SJSA1 (cell line): Measurements from ENCODE around the gene ZFP36. TPM values are rescaled to one million over a fixed set of nuclear protein-coding genes. Genes with fewer than 3 reads are reported as not detected.
"Not testable (repeated sequence)": the region's sequence is repeated elsewhere in the genome, so short reads cannot be mapped to it uniquely, and the experiment has no call there.

Experiments used
- DNase-seq, 2 experiments: peaks; one replicate each; pipeline ENCODE4 v3.0.0-alpha.2; 2015 to 2020; ENCODE audit warnings: low spot score in 2 of 2, low read depth in 1 of 2
- H3K27ac ChIP-seq: fragments of 250-450 bp; sonication (Bioruptor Pico); 2 replicates; pipeline ENCODE4 v1.5.1; 2020; ENCODE audit warnings: mild to moderate bottlenecking, moderate library complexity
- H3K27me3 ChIP-seq: fragments of 250-450 bp; sonication (Bioruptor Pico); replicated peaks from 2 replicates; pipeline ENCODE4 v1.5.1; 2020; ENCODE audit warnings: mild to moderate bottlenecking, moderate library complexity
- H3K36me3 ChIP-seq: fragments of 250-450 bp; sonication (Bioruptor Pico); 2 replicates; pipeline ENCODE4 v1.5.1; 2020; ENCODE audit warnings: mild to moderate bottlenecking
- H3K4me1 ChIP-seq: fragments of 250-450 bp; sonication (Bioruptor Pico); replicated peaks from 2 replicates; pipeline ENCODE4 v1.6.1; 2021; ENCODE audit warnings: mild to moderate bottlenecking
- H3K4me3 ChIP-seq: fragments of 250-450 bp; sonication (Bioruptor Pico); 2 replicates; pipeline ENCODE4 v1.5.1; 2020; ENCODE audit warnings: mild to moderate bottlenecking
- H3K9me3 ChIP-seq: fragments of 250-450 bp; sonication (Bioruptor Pico); replicated peaks from 2 replicates; pipeline ENCODE4 v1.5.1; 2020; ENCODE audit warnings: mild to moderate bottlenecking
- total RNA-seq: library from RNA; depleted of rRNA; stranded (reverse); fragments of >200 nt; shearing (Covaris generic); gene quantifications from 2 replicates; pipeline ENCODE4 v1.2.3, GENCODE V29; 2014

ZFP36 gene
- total RNA-seq, 1 experiment from 2014 or later: 4.3 TPM

DNA sequence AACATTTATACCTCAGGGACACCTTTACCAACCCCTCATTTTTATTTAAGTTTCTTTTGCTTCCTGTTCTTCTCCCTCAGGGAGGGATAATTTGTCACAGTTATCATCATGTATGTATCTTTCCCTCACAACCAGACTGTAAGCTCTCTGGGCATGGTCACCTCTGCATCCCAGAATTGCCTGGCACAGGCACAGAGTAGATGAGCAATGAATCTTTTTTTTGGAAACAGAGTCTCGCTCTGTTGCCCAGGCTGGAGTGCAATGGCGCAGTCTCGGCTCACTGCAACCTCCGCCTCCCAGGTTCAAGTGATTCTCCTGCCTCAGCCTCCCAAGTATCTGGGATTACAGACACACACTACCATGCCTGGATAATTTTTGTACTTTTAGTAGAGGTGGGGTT is 27.3 kb upstream of the ZFP36 start:
- H3K9me3 ChIP-seq, H3K4me1 ChIP-seq, H3K27me3 ChIP-seq, H3K4me3 ChIP-seq, DNase-seq, H3K27ac ChIP-seq: not testable (repeated sequence)
- peaks cover 94% of the 10 kb centered on the region for H3K36me3 ChIP-seq

GRCh38 chr19:39379865-39380396 is 26.7 kb upstream of the ZFP36 start:
- no peaks in the 10 kb centered on the region for H3K27me3 ChIP-seq
- peaks cover 93% of the 10 kb centered on the region for H3K36me3 ChIP-seq
- DNase-seq: no peak
- no peak overlapping the region for H3K27ac ChIP-seq
- H3K9me3 ChIP-seq: no peaks in the 10 kb centered on the region
- H3K4me1 ChIP-seq: no peaks in the 10 kb centered on the region
- H3K4me3 ChIP-seq: no peak overlapping the region

DNA sequence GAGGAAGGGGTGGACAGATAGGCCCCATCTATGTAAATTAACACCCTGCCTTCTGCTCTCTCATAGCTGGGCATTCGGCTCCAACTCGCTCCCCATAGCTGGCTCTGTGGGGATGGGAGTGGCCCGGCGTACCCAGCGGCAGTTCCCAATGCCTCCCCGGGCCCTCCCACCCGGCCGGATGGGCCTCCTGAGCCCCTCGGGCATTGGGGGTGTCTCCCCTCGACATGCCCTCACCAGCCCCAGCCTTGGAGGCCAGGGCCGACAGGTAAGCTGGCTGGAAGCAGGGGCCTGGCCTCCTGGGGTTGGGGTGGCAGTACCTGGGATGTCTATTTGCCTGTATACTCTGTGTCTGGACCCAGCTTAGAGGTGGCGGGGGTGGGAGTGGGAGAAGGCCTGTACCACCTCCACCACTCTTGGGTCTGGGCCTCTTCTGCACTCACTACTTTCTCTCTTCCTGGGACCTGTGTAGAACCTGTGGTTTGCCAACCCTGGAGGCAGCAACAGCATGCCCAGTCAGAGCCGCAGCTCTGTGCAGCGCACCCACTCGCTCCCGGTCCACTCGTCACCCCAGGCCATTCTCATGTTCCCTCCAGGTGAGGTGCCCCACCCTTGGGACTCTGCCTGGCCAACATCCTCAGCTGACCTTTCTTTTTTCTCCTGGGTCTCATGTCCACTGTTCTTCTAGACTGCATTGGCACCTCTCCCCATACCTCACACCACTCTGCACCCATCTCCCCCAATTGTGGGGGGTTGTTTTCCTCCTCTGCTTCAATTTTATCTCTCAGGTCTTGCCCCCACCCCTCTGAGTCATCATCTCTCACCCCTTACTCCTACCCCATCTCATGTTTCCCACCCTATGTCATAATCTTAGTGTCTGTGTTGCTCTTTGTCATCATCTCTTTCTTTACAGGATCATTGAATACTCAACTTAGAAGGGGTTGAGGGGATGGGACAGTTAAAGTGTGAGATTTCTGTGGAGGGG is 25.8 kb upstream of the ZFP36 start:
- no peaks in the 10 kb centered on the region for H3K27me3 ChIP-seq
- no peak overlapping the region for H3K27ac ChIP-seq
- no peak overlapping the region for H3K4me3 ChIP-seq
- H3K4me1 ChIP-seq: no peaks in the 10 kb centered on the region
- no peaks in the 10 kb centered on the region for H3K9me3 ChIP-seq
- DNase-seq: no peak
- peaks cover 91% of the 10 kb centered on the region for H3K36me3 ChIP-seq

DNA sequence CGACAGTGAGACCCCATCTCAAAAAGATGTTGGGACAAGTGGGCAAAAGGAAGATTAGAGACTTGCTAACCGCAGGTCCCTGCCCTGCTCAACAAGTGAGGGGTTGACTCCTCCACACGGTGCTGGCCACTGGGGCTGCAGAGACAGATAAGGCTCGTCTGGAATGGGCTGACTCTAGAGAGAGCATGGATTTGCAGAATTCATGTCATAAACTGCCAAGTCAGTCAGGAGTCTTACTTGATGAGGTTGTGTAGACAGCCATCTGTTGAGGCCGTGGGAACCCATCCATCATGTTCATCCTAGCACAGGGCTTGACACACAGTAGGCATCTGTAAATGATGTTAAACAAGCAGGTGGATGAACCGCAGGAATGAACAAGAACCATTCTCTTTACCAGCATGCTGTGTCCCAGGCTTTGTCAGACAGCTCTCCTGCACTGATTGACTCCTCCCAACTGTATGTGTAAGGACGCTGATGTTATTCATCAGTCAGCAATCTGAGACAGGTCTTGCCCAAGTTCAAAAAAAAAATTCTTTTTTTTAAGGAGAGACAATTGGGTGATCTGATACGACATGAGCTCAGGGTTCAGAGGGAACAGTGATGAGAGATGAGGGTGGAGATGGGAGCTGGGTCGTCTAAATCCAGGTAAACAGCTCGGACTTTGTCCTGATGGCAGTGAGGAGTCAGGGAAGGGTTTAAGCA is 24.6 kb upstream of the ZFP36 start:
- H3K4me1 ChIP-seq: no peaks in the 10 kb centered on the region
- no peak overlapping the region for H3K27ac ChIP-seq
- H3K9me3 ChIP-seq: no peaks in the 10 kb centered on the region
- no peak overlapping the region for H3K4me3 ChIP-seq
- no peak for DNase-seq
- H3K27me3 ChIP-seq: no peaks in the 10 kb centered on the region
- peaks cover 91% of the 10 kb centered on the region for H3K36me3 ChIP-seq

DNA sequence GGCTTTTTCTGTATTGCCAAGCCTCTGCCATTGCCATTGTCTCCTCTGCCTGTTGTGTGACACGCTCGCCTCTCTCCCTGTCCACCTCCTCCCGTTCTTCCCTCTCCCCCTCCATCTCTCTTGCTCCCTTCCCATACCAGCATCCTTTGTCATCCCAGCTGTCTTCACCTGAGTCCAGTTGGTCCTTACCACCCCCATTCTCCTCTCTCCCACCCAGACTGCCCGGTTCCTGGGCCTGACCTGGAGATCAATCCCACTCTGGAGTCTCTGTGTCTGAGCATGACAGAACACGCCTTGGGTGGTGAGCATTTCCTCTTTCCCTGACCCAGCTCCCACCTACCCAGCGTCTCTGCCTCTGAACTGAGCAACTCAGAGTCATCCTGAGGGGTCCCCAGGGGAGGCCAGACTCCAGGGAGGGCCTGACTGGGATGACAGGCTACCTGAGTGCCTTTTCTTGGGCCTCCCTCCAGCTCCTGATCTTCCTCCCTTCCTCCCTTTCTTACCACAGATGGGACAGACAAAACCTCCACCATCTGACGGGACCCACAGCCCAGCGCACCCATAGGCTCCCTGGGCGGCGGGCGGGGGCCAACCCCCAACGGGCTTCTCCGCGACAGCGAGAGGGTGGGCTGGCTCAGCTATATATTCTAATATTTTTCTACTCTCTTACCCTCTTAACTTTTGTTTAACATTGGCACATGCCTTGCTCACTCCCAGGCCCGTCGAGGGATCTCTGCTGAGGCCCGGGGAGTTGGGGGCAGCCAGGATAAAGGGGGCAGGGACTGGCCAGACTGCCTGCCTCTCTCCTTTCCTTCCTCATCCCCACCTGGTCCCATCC is 23.4 kb upstream of the ZFP36 start:
- no peaks in the 10 kb centered on the region for H3K9me3 ChIP-seq
- peaks cover 91% of the 10 kb centered on the region for H3K36me3 ChIP-seq
- no peak overlapping the region for H3K27ac ChIP-seq

DNA sequence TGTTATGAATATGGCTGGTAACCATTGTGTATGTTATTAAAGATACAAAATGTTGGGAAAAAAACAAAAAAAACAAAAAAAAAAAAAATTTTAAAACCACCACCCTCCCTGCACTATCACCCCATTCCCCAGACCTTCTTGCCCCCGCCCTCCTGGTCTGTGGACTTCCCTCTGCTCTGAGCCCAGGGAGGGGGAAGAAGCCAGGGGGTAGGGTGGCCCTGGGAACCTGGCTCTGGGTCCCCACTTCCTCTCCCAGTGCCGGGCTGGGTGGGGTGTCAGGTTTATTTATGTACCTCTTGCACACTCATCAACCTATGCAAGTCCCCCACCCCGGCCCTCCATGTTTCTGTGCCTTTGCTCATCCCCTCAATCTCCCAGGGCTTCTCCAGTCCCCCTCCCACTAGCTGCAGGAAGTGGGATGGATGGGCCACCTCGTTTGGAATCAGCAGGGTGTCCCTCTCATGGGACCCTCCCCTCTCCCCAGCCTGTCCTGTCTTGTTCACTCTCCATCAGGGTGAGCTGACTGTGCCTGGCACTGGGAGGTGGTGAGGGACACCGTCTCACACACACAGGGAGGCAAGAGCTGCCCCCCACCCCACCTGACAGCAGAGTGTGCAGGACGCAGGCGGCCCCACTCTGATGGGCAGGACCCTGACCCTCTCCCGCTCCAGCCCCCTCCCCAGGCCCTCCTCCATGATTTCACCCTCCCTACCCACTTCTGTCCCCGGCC is 21.6 kb upstream of the ZFP36 start:
- H3K9me3 ChIP-seq: no peaks in the 10 kb centered on the region
- no peaks in the 10 kb centered on the region for H3K27me3 ChIP-seq
- peaks cover 4% of the 10 kb centered on the region for H3K4me1 ChIP-seq
- H3K36me3 ChIP-seq: peaks cover 91% of the 10 kb centered on the region
- H3K4me3 ChIP-seq: no peak overlapping the region
- no peak overlapping the region for H3K27ac ChIP-seq
- DNase-seq: no peak

More for the DNA sequence above, 23.4 kb upstream of the ZFP36 start:
- Histone ChIP-seq H3K27me3 (no peaks in the 10 kb centered on the region), H3K4me3 (no peak overlapping the region), H3K4me1 (no peaks in the 10 kb centered on the region)
- no peak for DNase-seq

DNA sequence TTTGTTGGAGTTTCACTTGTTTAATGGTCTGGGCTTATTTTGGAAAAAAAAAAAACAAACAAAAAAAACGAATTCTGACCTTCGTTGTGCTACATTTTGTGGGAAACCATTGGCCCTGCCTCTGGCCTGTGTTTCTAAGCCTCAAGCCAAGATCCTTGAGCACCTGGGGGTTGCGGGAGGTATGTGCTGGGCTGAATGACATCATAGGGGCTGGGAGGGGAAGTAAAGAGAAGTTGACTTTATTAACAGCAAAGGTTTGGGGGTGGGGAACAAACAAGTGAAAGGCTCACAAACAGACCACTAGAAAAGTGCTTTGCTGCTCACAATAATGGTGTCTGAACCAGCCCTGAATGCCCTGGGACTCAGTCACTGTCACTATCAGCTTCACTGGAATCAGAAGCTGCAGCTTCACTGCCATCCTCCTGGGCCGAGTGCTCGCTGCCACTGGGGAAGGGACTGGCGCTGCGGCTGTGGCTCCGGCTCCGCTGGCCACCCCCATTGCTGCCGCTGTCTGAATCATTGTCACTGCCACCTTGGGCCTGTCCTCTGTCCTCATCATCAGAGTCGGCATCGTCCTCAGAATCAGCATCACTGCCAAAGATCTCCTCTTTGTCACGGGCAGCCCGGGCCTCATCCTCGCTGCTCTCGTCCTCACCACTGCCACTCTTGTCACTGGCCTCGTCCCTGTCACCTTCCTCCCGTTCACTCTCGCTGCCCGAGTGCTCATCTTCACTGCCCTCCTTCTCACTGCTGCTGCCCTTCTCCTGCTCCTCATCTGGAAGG is 20.8 kb upstream of the ZFP36 start:
- peaks cover 7% of the 10 kb centered on the region for H3K4me1 ChIP-seq
- no peaks in the 10 kb centered on the region for H3K9me3 ChIP-seq
- H3K36me3 ChIP-seq: peaks cover 86% of the 10 kb centered on the region
- DNase-seq: no peak
- H3K4me3 ChIP-seq: no peak overlapping the region
- H3K27me3 ChIP-seq: no peaks in the 10 kb centered on the region
- no peak overlapping the region for H3K27ac ChIP-seq

- no peaks in the 10 kb centered on the region for H3K27me3 ChIP-seq
- no peak overlapping the region for H3K4me3 ChIP-seq
- no peaks in the 10 kb centered on the region for H3K9me3 ChIP-seq
- H3K36me3 ChIP-seq: peaks cover 82% of the 10 kb centered on the region
- no peak overlapping the region for H3K27ac ChIP-seq
- no peak for DNase-seq
- H3K4me1 ChIP-seq: peaks cover 7% of the 10 kb centered on the region
Measured at GRCh38 chr19:39386557-39386956, 20.1 kb upstream of the ZFP36 start.

DNA sequence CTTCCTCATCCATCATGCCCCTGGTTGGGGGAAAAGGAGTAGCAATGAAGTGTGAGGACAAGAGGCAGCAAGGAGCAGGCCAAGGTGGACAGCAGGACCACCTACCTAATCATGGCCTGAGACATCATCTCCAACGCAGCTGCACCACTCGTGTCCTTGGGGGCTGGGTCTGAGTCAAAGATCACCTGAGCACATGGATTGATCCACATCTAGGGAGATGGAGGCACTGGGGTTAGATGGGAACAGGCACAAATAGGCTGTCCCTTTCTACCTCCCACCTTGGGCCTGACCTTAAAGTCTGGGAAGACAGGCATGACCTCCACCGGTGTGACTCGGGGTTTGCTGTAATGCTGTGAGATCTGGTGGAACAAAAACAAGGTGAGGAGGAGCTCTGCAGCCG is 18.0 kb upstream of the ZFP36 start:
- H3K4me3 ChIP-seq: no peak overlapping the region
- no peaks in the 10 kb centered on the region for H3K9me3 ChIP-seq
- peaks cover 12% of the 10 kb centered on the region for H3K4me1 ChIP-seq
- no peaks in the 10 kb centered on the region for H3K27me3 ChIP-seq
- peaks cover 72% of the 10 kb centered on the region for H3K36me3 ChIP-seq
- no peak overlapping the region for H3K27ac ChIP-seq
- DNase-seq: no peak

DNA sequence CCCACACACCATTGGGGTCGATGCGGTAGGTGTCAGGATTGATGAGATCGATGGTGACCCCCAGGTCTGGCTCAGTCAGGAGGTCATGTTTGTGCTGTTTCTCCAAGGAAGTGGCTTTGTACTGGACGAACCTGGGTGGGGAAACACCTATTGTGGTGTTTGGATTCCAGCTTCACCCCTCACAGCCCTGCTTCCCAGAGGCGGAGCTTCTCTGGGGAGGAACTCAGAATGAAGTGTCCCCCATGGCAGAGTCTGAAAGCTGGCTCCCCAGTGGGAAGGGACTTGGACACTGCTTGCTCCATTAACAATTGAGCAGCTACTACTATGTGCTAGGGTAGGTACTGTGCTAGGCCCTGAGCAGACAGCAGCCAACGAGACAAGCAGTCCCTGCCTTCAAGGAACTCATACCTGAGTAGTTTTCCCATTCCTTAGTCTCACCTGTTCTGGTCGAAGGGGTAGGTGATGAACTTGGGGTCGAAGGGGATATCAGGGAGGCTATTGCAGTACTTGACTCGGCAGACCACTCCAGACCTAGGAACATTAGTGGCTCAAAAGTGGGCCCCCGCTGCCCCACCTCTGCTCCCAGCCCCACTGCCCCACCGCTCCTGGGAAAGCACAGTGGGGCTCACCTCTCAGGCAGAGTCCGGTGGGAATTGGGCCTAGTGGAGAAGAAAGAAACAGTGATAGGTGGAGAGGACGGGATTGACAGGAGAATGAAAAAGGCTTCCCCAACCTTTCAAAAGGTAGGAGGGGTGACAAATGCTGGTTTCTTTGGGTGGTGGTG is 16.8 kb upstream of the ZFP36 start:
- DNase-seq: no peak
- no peaks in the 10 kb centered on the region for H3K9me3 ChIP-seq
- H3K27me3 ChIP-seq: no peaks in the 10 kb centered on the region
- peaks cover 70% of the 10 kb centered on the region for H3K36me3 ChIP-seq
- H3K4me3 ChIP-seq: peak overlapping the region; percentile 89
- peaks cover 12% of the 10 kb centered on the region for H3K4me1 ChIP-seq
- no peak overlapping the region; the same call in 1 of the 2 replicates for H3K27ac ChIP-seq

DNA sequence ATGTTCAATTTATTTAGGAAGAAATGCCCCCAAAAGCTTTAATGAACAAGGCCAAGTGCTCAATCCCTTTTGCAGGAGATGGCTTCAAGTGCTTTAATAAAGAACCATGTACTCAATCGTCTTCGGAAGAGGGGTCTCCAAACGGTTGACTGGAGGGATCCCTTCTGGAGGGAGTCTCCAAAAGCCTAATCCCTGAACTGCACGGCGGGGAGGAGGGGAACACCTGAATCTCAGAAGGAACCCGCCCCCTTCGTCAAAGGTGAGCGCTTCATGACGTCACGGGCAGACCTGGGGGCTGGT is 16.2 kb upstream of the ZFP36 start:
- H3K36me3 ChIP-seq: peaks cover 70% of the 10 kb centered on the region
- H3K27me3 ChIP-seq: no peaks in the 10 kb centered on the region
- no peak for DNase-seq
- peaks cover 12% of the 10 kb centered on the region for H3K4me1 ChIP-seq
- peak overlapping the region; percentile 98 for H3K27ac ChIP-seq
- H3K9me3 ChIP-seq: no peaks in the 10 kb centered on the region
- H3K4me3 ChIP-seq: peak overlapping the region; percentile 89
